HepG2 (cell line): ENCODE results near the gene PAPPA.

Source experiments
- ZNF782 ChIP-seq: sonication (generic); formaldehyde crosslinking; IDR thresholded peaks from 2 replicates; pipeline ENCODE4 v1.4.0; 2020; ENCODE audit warnings: missing genetic modification reagents, mild to moderate bottlenecking, borderline replicate concordance
- ZNF841 ChIP-seq: sonication (generic); formaldehyde crosslinking; IDR thresholded peaks from 2 replicates; pipeline ENCODE4 v1.8.1; 2023; ENCODE audit warnings: missing genetic modification reagents, borderline replicate concordance

- no peak for TF ChIP-seq ZNF782 (CRISPR knock-in tag)
- no peak for TF ChIP-seq ZNF841 (CRISPR knock-in tag)
These were observed 125.6 kb downstream of the PAPPA start for GRCh38 chr9:116279230-116279629.
